KMS-11 (cell line): ENCODE measurements around the gene ELL2.
"Not testable (repeated sequence)": the region's sequence is repeated elsewhere in the genome, so short reads cannot be mapped to it uniquely, and the experiment has no call there.

ENCODE experiments used
- H2AFZ ChIP-seq: fragments of 200-600 bp; sonication (generic); 2 replicates; pipeline ENCODE4 v1.6.1; 2016; ENCODE audit warnings: antibody characterized with exemption, mixed run types, low read depth
- H3K27ac ChIP-seq: fragments of 200-600 bp; sonication (generic); 2 replicates; pipeline ENCODE4 v1.6.1; 2016; ENCODE audit warnings: mild to moderate bottlenecking, mixed run types
- H3K27me3 ChIP-seq: fragments of 200-600 bp; sonication (generic); 2 replicates; pipeline ENCODE4 v1.6.1; 2017; ENCODE audit warnings: mild to moderate bottlenecking, low read depth, mixed run types, moderate library complexity; ENCODE audit not compliant: insufficient read depth
- H3K36me3 ChIP-seq: fragments of 200-600 bp; sonication (generic); 2 replicates; pipeline ENCODE4 v1.6.1; 2017; ENCODE audit warnings: mild to moderate bottlenecking, mixed run types; ENCODE audit not compliant: insufficient read depth
- H3K4me1 ChIP-seq: fragments of 200-600 bp; sonication (generic); 2 replicates; pipeline ENCODE4 v1.6.1; 2016; ENCODE audit warnings: mild to moderate bottlenecking, low read depth, mixed run types; ENCODE audit not compliant: poor library complexity, severe bottlenecking
- H3K4me2 ChIP-seq: fragments of 200-600 bp; sonication (generic); 2 replicates; pipeline ENCODE4 v1.7.0; 2016; ENCODE audit warnings: mild to moderate bottlenecking, mixed run types
- H3K4me3 ChIP-seq: fragments of 200-600 bp; sonication (generic); IDR thresholded peaks from 2 replicates; pipeline ENCODE4 v1.6.1; 2017; ENCODE audit warnings: low read depth, low read length, mixed read lengths; ENCODE audit not compliant: insufficient read depth
- H3K79me2 ChIP-seq: fragments of 200-600 bp; sonication (generic); 2 replicates; pipeline ENCODE4 v1.6.1; 2016; ENCODE audit warnings: low read depth, mixed run types; ENCODE audit not compliant: insufficient read depth
- H3K9ac ChIP-seq: fragments of 200-600 bp; sonication (generic); 2 replicates; pipeline ENCODE4 v1.6.1; 2016; ENCODE audit warnings: mild to moderate bottlenecking, mixed run types
- H4K20me1 ChIP-seq: fragments of 200-600 bp; sonication (generic); 2 replicates; pipeline ENCODE4 v1.6.1; 2016; ENCODE audit warnings: mild to moderate bottlenecking, mixed run types; ENCODE audit not compliant: insufficient read depth
- TF ChIP-seq, protein P1 (sequence below): fragments of 200-600 bp; sonication (generic); conservative IDR thresholded peaks from 2 replicates; pipeline ENCODE4 v1.6.1; 2017; ENCODE audit warnings: low read depth, mild to moderate bottlenecking, antibody characterized with exemption, low read length, moderate library complexity, mixed read lengths

The ELL2 gene

DNA sequence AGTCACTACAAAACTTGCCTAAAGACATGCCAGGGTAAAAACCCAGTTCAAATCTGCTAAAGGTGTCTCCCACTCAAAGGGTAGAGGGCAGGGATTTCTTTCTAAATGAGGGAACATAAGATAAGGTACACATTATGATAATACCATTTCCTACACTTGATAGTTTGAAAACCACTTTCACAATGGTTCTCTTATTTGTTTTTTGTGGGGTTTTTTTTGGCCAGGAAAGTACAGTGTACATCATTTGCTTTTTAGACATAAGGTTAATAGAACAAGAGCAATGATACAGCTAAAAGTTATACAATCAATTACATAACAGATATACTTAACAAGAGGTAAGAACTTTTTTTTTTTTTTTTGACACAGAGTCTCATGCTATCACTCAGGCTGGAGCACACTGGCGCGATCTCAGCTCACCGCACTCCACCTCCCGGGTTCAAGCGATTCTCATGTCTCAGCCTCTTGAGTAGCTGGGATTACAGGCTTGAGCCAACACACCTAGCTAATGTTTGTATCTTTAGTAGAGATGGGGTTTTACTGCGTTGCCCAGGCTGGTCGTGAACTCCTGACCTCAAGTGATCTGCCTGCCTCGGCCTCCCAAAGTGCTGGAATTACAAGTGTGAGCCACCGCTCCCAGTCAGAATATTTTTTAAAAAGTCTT, 90.4 kb downstream of the ELL2 start:
- no peak overlapping the region for H3K27ac ChIP-seq
- no peak overlapping the region for H3K9ac ChIP-seq
- H3K36me3 ChIP-seq = no peaks in the 10 kb centered on the region
- H3K4me2 ChIP-seq = no peak overlapping the region
- no peak overlapping the region for H3K4me3 ChIP-seq
- H4K20me1 ChIP-seq = no peaks in the 10 kb centered on the region
- H3K79me2 ChIP-seq = no peaks in the 10 kb centered on the region
- no peaks in the 10 kb centered on the region for H3K27me3 ChIP-seq
- TF ChIP-seq, protein P1, sequence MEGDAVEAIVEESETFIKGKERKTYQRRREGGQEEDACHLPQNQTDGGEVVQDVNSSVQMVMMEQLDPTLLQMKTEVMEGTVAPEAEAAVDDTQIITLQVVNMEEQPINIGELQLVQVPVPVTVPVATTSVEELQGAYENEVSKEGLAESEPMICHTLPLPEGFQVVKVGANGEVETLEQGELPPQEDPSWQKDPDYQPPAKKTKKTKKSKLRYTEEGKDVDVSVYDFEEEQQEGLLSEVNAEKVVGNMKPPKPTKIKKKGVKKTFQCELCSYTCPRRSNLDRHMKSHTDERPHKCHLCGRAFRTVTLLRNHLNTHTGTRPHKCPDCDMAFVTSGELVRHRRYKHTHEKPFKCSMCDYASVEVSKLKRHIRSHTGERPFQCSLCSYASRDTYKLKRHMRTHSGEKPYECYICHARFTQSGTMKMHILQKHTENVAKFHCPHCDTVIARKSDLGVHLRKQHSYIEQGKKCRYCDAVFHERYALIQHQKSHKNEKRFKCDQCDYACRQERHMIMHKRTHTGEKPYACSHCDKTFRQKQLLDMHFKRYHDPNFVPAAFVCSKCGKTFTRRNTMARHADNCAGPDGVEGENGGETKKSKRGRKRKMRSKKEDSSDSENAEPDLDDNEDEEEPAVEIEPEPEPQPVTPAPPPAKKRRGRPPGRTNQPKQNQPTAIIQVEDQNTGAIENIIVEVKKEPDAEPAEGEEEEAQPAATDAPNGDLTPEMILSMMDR = no peak
- H3K4me1 ChIP-seq = peaks cover 58% of the 10 kb centered on the region
- H2AFZ ChIP-seq = no peak overlapping the region

GRCh38 chr5:95870105-95870672, 91.5 kb downstream of the ELL2 start:
- H3K36me3 ChIP-seq = no peaks in the 10 kb centered on the region
- TF ChIP-seq, protein P1 = no peak
- H3K4me1 ChIP-seq = peaks cover 58% of the 10 kb centered on the region
- H3K4me2 ChIP-seq = peak overlapping the region; percentile 63
- H3K27ac ChIP-seq = peak overlapping the region; percentile 6; the same call in 1 of the 2 replicates
- no peaks in the 10 kb centered on the region for H3K79me2 ChIP-seq
- H3K9ac ChIP-seq = no peak overlapping the region
- H3K27me3 ChIP-seq = no peaks in the 10 kb centered on the region
- 0 out of 2 replicates have a peak overlapping the region, but pooled peaks have one; percentile 10 for H2AFZ ChIP-seq
- no peak overlapping the region for H3K4me3 ChIP-seq
- no peaks in the 10 kb centered on the region for H4K20me1 ChIP-seq

DNA sequence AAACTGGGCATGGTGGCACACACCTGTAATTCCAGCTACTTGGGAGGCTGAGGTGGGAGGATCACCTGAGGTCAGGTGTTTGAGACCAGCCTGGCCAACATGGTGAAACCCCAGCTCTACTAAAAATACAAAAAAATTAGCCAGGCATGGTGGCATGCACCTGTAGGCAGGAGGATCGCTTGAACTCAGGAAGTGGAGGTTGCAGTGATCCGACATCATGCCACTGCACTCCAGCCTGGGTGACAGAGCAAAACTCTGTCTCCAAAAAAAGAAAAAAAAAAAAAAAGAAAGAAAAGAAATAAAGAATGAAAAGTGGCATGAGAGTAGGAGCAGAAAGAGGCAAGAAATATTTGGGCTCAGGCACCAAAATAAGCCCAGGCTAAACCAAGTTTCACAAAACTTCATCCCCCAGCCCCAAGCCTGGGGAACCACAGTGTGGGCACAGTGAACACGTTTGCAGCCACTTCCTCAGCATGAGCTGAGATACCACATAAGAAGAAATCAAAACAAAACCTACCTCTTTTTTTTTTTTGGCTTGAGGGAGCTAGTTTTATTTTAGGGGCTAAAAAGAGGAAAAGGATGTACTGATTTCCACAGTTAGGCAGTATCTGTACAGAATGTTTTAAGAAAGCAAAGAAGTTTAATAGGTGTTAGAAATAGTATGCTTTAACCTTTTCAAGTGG, 92.3 kb downstream of the ELL2 start:
- H3K27ac ChIP-seq = peak overlapping the region; percentile 28
- peaks cover 58% of the 10 kb centered on the region for H3K4me1 ChIP-seq
- H4K20me1 ChIP-seq, H3K9ac ChIP-seq, H3K79me2 ChIP-seq, H3K36me3 ChIP-seq, H3K27me3 ChIP-seq, H3K4me3 ChIP-seq, H2AFZ ChIP-seq: not testable (repeated sequence)
- H3K4me2 ChIP-seq = peak overlapping the region; percentile 63

- Histone ChIP-seq H3K4me3 (no peak overlapping the region), H3K4me1 (peaks cover 47% of the 10 kb centered on the region), H3K36me3 (no peaks in the 10 kb centered on the region), H3K27ac (no peak overlapping the region), H3K79me2 (no peaks in the 10 kb centered on the region), H3K4me2 (0 out of 2 replicates have a peak overlapping the region, but pooled peaks have one; percentile 2), H3K27me3 (no peaks in the 10 kb centered on the region), H3K9ac (no peak overlapping the region), H4K20me1 (no peaks in the 10 kb centered on the region), H2AFZ (no peak overlapping the region)
- TF ChIP-seq, protein P1 = no peak
Observed at GRCh38 chr5:95868136-95868535, 93.5 kb downstream of the ELL2 start.
